Measurements from ENCODE around the gene WDR41.

The WDR41 gene

GRCh38 chr5:77443670-77444069, 48.4 kb downstream of the WDR41 start:
- DNase-seq = no peak

- no peak for DNase-seq
Observed at GRCh38 chr5:77438071-77438470, 54.0 kb downstream of the WDR41 start.

GRCh38 chr5:77437194-77437593, 54.9 kb downstream of the WDR41 start:
- DNase-seq = no peak

- no peak for DNase-seq
Observed at GRCh38 chr5:77431719-77432118, 60.4 kb downstream of the WDR41 start.

GRCh38 chr5:77431286-77431685, 60.8 kb downstream of the WDR41 start:
- DNase-seq = no peak

GRCh38 chr5:77430726-77431125, 61.4 kb downstream of the WDR41 start:
- no peak for DNase-seq

GRCh38 chr5:77428526-77428925, 63.6 kb downstream of the WDR41 start:
- no peak for DNase-seq

GRCh38 chr5:77427998-77428397, 64.1 kb downstream of the WDR41 start:
- no peak for DNase-seq

- DNase-seq = no peak
Observed at GRCh38 chr5:77426670-77427069, 65.4 kb downstream of the WDR41 start.

- DNase-seq = no peak
Observed at GRCh38 chr5:77425998-77426659, 66.0 kb downstream of the WDR41 start.

- no peak for DNase-seq
Observed at GRCh38 chr5:77425420-77425819, 66.7 kb downstream of the WDR41 start.

- DNase-seq = no peak
Observed at GRCh38 chr5:77424921-77425320, 67.2 kb downstream of the WDR41 start.

GRCh38 chr5:77423022-77423750, 68.9 kb downstream of the WDR41 start:
- no peak for DNase-seq

- no peak for DNase-seq
Observed at GRCh38 chr5:77420940-77421339, 71.2 kb downstream of the WDR41 start.

GRCh38 chr5:77419644-77420582, 72.2 kb downstream of the WDR41 start:
- no peak for DNase-seq

- DNase-seq = no peak
Observed at GRCh38 chr5:77418601-77419581, 73.2 kb downstream of the WDR41 start.

GRCh38 chr5:77418162-77418561, 74.0 kb downstream of the WDR41 start:
- no peak for DNase-seq

- no peak for DNase-seq
Observed at GRCh38 chr5:77413049-77413448, 79.1 kb downstream of the WDR41 start.

- DNase-seq = no peak
Observed at GRCh38 chr5:77409870-77410621, 82.1 kb downstream of the WDR41 start.

- no peak for DNase-seq
Observed at GRCh38 chr5:77407152-77407551, 85.0 kb downstream of the WDR41 start.

GRCh38 chr5:77402796-77403195, 89.3 kb downstream of the WDR41 start:
- DNase-seq = no peak

GRCh38 chr5:77400645-77401044, 91.5 kb downstream of the WDR41 start:
- DNase-seq = no peak
